Measurements from ENCODE around the gene DEFB131A.
"Not testable (repeated sequence)": the region's sequence is repeated elsewhere in the genome, so short reads cannot be mapped to it uniquely, and the experiment has no call there.

GRCh38 chr4:9405774-9406173, 38.4 kb upstream of the DEFB131A start:
- TF ChIP-seq CTCF (IDR thresholded peaks at IDR 0.05); FOSL2 (IDR thresholded peaks at IDR 0.05; ENCODE audit: borderline replicate concordance, low read depth); POLR2AphosphoS5 (IDR thresholded peaks at IDR 0.05; ENCODE audit: low read depth, low read length); SMC3 (IDR thresholded peaks at IDR 0.05; ENCODE audit: low read depth, low read length); JUND (IDR thresholded peaks at IDR 0.05); YY1 (IDR thresholded peaks at IDR 0.05; ENCODE audit: low read depth): not testable (repeated sequence)
- TF ChIP-seq, protein P1, sequence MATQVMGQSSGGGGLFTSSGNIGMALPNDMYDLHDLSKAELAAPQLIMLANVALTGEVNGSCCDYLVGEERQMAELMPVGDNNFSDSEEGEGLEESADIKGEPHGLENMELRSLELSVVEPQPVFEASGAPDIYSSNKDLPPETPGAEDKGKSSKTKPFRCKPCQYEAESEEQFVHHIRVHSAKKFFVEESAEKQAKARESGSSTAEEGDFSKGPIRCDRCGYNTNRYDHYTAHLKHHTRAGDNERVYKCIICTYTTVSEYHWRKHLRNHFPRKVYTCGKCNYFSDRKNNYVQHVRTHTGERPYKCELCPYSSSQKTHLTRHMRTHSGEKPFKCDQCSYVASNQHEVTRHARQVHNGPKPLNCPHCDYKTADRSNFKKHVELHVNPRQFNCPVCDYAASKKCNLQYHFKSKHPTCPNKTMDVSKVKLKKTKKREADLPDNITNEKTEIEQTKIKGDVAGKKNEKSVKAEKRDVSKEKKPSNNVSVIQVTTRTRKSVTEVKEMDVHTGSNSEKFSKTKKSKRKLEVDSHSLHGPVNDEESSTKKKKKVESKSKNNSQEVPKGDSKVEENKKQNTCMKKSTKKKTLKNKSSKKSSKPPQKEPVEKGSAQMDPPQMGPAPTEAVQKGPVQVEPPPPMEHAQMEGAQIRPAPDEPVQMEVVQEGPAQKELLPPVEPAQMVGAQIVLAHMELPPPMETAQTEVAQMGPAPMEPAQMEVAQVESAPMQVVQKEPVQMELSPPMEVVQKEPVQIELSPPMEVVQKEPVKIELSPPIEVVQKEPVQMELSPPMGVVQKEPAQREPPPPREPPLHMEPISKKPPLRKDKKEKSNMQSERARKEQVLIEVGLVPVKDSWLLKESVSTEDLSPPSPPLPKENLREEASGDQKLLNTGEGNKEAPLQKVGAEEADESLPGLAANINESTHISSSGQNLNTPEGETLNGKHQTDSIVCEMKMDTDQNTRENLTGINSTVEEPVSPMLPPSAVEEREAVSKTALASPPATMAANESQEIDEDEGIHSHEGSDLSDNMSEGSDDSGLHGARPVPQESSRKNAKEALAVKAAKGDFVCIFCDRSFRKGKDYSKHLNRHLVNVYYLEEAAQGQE (IDR thresholded peaks at IDR 0.05; ENCODE audit: low read depth, low read length): not testable (repeated sequence)
- TF ChIP-seq, protein P2, sequence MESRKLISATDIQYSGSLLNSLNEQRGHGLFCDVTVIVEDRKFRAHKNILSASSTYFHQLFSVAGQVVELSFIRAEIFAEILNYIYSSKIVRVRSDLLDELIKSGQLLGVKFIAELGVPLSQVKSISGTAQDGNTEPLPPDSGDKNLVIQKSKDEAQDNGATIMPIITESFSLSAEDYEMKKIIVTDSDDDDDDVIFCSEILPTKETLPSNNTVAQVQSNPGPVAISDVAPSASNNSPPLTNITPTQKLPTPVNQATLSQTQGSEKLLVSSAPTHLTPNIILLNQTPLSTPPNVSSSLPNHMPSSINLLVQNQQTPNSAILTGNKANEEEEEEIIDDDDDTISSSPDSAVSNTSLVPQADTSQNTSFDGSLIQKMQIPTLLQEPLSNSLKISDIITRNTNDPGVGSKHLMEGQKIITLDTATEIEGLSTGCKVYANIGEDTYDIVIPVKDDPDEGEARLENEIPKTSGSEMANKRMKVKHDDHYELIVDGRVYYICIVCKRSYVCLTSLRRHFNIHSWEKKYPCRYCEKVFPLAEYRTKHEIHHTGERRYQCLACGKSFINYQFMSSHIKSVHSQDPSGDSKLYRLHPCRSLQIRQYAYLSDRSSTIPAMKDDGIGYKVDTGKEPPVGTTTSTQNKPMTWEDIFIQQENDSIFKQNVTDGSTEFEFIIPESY (IDR thresholded peaks at IDR 0.05; ENCODE audit: borderline replicate concordance, low read depth): not testable (repeated sequence)
